Neural progenitor cell (in vitro differentiated cells): Measurements from ENCODE around the gene CAB39L.

Experiments
- EZH2phosphoT487 ChIP-seq: fragments of 200-600 bp; sonication (generic); IDR thresholded peaks from 2 replicates; pipeline ENCODE4 v1.6.1; 2017; ENCODE audit warnings: antibody characterized with exemption
- TF ChIP-seq, protein P1 (sequence below): fragments of 200-600 bp; sonication (generic); IDR thresholded peaks from 2 replicates; pipeline ENCODE4 v1.5.1; 2017; ENCODE audit warnings: antibody characterized with exemption, mild to moderate bottlenecking

GRCh38 chr13:49453465-49453864, 9.6 kb upstream of the CAB39L start:
- TF ChIP-seq, protein P1, sequence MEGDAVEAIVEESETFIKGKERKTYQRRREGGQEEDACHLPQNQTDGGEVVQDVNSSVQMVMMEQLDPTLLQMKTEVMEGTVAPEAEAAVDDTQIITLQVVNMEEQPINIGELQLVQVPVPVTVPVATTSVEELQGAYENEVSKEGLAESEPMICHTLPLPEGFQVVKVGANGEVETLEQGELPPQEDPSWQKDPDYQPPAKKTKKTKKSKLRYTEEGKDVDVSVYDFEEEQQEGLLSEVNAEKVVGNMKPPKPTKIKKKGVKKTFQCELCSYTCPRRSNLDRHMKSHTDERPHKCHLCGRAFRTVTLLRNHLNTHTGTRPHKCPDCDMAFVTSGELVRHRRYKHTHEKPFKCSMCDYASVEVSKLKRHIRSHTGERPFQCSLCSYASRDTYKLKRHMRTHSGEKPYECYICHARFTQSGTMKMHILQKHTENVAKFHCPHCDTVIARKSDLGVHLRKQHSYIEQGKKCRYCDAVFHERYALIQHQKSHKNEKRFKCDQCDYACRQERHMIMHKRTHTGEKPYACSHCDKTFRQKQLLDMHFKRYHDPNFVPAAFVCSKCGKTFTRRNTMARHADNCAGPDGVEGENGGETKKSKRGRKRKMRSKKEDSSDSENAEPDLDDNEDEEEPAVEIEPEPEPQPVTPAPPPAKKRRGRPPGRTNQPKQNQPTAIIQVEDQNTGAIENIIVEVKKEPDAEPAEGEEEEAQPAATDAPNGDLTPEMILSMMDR, result no peak
- no peak for TF ChIP-seq EZH2phosphoT487
